MV-4-11 (cell line): ENCODE results near the gene ATM.
"Not testable (repeated sequence)": the region's sequence is repeated elsewhere in the genome, so short reads cannot be mapped to it uniquely, and the experiment has no call there.

Source experiments
- DNase-seq: peaks from one replicate; lab custom pipeline; 2025; lab: John Stamatoyannopoulos, UW

The ATM gene

DNA sequence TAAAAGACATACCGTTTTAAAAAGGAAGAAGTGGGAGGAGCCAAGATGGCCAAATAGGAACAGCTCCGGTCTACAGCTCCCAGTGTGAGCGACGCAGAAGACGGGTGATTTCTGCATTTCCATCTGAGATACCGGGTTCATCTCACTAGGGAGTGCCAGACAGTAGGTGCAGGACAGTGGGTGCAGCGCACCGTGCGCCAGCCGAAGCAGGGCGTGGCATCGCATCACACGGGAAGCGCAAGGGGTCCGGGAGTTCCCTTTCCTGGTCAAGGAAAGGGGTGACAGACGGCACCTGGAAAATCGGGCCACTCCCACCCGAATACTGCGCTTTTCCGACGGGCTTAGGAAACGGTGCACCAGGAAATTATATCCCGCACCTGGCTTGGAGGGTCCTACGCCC lies 150.6 kb downstream of the ATM start:
- not testable (repeated sequence) for DNase-seq

DNA sequence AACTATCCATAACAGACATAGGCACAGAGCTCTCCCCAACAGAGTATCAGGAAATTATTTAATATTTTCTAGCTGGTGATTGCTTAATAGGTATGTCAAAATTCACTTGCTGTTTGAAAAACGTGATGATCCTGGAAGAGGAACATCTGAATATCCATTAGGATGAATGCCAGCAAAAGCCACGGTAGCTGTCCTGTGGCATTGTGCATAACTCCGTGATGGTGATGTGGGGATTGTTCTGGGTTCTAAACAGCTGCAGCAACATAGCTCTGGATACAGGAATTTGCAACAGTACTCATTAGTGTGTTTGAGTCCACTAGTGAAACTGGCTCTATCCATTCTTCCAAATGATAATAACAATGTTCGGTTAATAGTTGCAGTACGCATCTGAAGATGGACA lies 165.7 kb downstream of the ATM start:
- DNase-seq = no peak

- no peak for DNase-seq
Observed at GRCh38 chr11:108392353-108392752, 169.5 kb downstream of the ATM start.

DNA sequence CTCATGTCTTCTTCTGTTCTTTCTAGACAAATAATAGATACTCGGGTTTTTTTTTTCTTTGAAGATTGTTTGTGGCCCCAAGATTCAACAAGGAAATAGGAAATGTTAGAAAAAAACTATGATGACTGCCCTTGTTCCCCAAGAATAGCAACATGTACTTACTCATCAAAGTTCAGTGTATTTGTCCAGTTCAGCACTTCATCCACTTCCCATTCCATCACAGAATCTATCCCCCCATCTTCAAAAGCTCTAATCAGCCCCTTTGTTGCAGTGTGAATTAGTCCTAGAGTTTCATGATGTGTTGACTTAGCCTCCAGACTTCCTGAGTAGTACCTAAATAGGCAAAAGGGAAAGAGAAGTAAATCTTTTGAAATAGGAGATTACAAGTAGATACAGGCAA lies 170.2 kb downstream of the ATM start:
- no peak for DNase-seq

DNA sequence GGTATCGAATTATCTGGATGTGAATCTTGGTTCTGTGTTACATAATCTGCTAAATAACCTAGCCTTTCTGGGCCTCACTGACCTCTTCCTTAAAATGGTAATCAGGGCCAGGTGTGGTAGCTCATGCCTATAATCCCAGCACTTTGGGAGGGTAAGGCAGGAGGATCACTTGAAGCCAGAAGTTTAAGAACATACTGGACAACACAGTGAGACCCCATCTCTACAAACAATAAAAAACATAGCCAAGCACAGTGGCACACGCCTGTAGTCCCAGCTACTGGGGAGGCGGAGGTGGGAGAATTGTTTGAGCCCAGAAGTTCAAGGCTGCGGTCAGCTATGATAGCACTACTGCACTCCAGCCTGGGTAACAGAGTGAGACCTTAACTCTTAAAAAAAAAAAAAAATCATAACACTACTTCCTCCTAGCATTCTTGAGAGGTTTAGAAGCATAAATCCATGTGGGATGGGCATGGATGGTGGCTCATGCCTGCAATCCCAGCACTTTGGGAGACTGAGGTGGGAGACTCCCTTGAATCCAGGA lies 171.9 kb downstream of the ATM start:
- no peak for DNase-seq

- DNase-seq = not testable (repeated sequence)
Observed at GRCh38 chr11:108396672-108397071, 173.8 kb downstream of the ATM start.

DNA sequence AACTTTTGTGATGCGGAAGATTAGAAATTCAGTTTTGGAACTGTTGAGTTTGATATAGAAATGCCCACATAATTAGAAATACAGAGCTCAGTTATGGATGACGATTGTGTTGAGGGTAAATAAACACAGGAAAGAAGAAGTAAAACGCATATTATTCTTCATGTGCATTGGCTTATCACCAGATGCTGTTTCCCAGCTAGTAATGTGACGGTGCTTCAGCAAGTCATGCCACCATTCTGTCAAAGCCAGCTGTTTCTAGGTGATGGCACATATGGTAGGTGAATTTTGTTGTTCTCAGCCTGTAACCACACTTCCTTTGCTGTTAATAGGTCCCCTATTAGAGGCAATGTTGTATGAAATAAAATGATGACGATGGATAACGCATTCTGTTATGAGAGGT lies 175.6 kb downstream of the ATM start:
- no peak for DNase-seq

- no peak for DNase-seq
Observed at GRCh38 chr11:108402241-108402640, 179.4 kb downstream of the ATM start.

DNA sequence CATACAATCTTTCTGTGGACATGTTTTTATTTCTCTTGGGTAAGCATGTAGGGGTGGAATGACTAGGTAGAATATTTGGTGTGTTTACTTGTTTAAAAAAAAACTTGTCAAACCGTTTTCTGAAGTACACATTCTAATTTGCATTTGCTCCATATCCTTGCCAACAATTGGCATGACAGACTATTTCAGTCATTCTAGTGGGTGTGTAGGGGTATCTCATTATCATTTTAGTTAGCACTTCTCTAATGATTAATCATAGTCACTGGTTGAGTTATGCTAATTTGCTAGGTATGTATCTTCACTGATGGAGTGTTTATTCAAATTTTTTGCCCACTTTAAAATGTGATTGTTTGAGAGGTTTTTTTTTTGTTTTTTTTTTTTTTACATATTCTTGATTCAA lies 180.2 kb downstream of the ATM start:
- no peak for DNase-seq

DNA sequence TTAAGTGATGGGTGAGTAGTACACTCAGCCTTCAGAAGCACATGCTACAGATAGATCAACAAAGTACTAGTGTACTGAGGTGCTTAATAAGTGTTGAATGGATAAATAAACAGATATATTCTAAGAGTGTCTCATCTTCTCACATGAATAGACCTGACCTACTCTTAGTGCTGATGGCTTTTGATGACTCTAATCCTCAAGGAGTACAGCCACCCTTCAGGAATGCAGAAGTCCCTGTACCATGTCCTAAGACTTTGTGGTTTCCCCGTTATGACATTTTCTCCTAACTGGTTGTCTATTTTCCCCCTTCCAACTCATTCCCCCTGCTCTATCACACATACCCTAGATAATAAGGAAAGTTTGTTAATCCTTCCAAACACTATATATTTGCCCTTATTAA lies 182.8 kb downstream of the ATM start:
- no peak for DNase-seq

DNA sequence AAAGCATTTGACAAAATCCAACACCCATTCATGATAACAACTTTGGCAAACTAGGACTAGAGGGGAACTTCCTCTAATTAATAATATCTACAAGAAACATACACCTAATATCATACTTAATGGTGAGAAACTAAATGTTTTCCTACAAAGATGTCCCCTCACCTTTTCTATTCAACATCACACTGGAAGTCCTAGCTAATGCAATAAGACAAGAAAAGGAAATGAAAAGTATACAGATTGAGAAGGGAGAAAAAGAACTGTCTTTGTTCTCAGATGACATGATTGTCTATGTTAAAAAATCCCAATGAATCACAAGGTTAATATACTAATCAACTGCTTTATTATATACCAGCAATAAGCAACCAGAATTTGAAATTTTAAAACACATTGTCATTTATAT lies 192.1 kb downstream of the ATM start:
- no peak for DNase-seq

GRCh38 chr11:108417551-108417950 lies 194.7 kb downstream of the ATM start:
- DNase-seq = peak; percentile 1
